WTC11 (cell line): Measurements from ENCODE around the gene MAGI2. TPM values are rescaled to one million over a fixed set of nuclear protein-coding genes. Genes with fewer than 3 reads are reported as not detected.
"Not testable (repeated sequence)": the region's sequence is repeated elsewhere in the genome, so short reads cannot be mapped to it uniquely, and the experiment has no call there.

Source experiments
- ATAC-seq: fragments of 200-7000 bp; cut with Tn5 transposase; 2 replicates; pipeline ENCODE4 v1.10.0; 2021; ENCODE audit warnings: mild to moderate bottlenecking, moderate library complexity
- CTCF ChIA-PET: fragments of 300-600 bp; sonication (Branson Sonifier 250); formaldehyde crosslinking; loops from one replicate; lab custom pipeline; 2021; ENCODE audit warnings: antibody characterized with exemption; lab: Charles Lee
- POLR2A ChIA-PET: fragments of 350-600 bp; sonication (Branson Sonifier 250); formaldehyde crosslinking; loops from one replicate; lab custom pipeline; 2021; ENCODE audit warnings: antibody characterized with exemption; lab: Charles Lee
- DNase-seq: peaks from one replicate; pipeline ENCODE4 v3.0.0; 2021; ENCODE audit warnings: low spot score
- H3K27ac Mint-ChIP-seq: 2 replicates; pipeline ENCODE4 v1.8.0; 2021; ENCODE audit warnings: mixed read lengths
- H3K27me3 Mint-ChIP-seq: 2 replicates; pipeline ENCODE4 v1.8.0; 2021; ENCODE audit warnings: low read depth, mild to moderate bottlenecking, moderate library complexity, mixed read lengths
- H3K36me3 Mint-ChIP-seq: 2 replicates; pipeline ENCODE4 v1.8.0; 2021; ENCODE audit warnings: mixed read lengths
- H3K4me1 Mint-ChIP-seq: 2 replicates; pipeline ENCODE4 v1.8.0; 2022; ENCODE audit warnings: mixed read lengths
- H3K4me3 Mint-ChIP-seq: 2 replicates; pipeline ENCODE4 v1.8.0; 2021; ENCODE audit warnings: mild to moderate bottlenecking, moderate library complexity, mixed read lengths
- H3K9me3 Mint-ChIP-seq: 2 replicates; pipeline ENCODE4 v1.8.0; 2021; ENCODE audit warnings: mixed read lengths
- ATF6 ChIP-seq: sonication (generic); formaldehyde crosslinking; IDR thresholded peaks from 2 replicates; pipeline ENCODE4 v1.8.1; 2023; ENCODE audit warnings: mild to moderate bottlenecking, missing genetic modification reagents
- CDX4 ChIP-seq: fragments of 250-450 bp; sonication (Bioruptor Pico); IDR thresholded peaks from 2 replicates; pipeline ENCODE4 v1.9.0; 2021; ENCODE audit warnings: moderate library complexity, mild to moderate bottlenecking, inconsistent platforms, borderline replicate concordance
- CREB1 ChIP-seq: sonication (generic); formaldehyde crosslinking; IDR thresholded peaks from 2 replicates; pipeline ENCODE4 v1.8.0; 2023; ENCODE audit warnings: mild to moderate bottlenecking, missing genetic modification reagents
- FOXJ3 ChIP-seq: sonication (generic); formaldehyde crosslinking; IDR thresholded peaks from 2 replicates; pipeline ENCODE4 v1.9.0; 2021; ENCODE audit warnings: missing genetic modification reagents, mild to moderate bottlenecking, borderline replicate concordance
- FOXK1 ChIP-seq: sonication (generic); formaldehyde crosslinking; IDR thresholded peaks from 2 replicates; pipeline ENCODE4 v1.8.0; 2022; ENCODE audit warnings: mild to moderate bottlenecking, moderate library complexity, missing genetic modification reagents
- GABPB1 ChIP-seq: sonication (generic); formaldehyde crosslinking; IDR thresholded peaks from 2 replicates; pipeline ENCODE4 v1.8.1; 2023; ENCODE audit warnings: mild to moderate bottlenecking, missing genetic modification reagents
- IRF2 ChIP-seq: sonication (generic); formaldehyde crosslinking; IDR thresholded peaks from 2 replicates; pipeline ENCODE4 v1.8.0; 2022; ENCODE audit warnings: low read depth, missing genetic modification reagents, borderline replicate concordance
- KAT7 ChIP-seq: sonication (generic); formaldehyde crosslinking; IDR thresholded peaks from 2 replicates; pipeline ENCODE4 v1.8.1; 2023; ENCODE audit warnings: missing genetic modification reagents, mild to moderate bottlenecking, borderline replicate concordance
- MAX ChIP-seq: sonication (generic); formaldehyde crosslinking; IDR thresholded peaks from 2 replicates; pipeline ENCODE4 v1.8.0; 2022; ENCODE audit warnings: mild to moderate bottlenecking, missing genetic modification reagents
- NFE2L1 ChIP-seq: sonication (generic); formaldehyde crosslinking; IDR thresholded peaks from 2 replicates; pipeline ENCODE4 v1.8.1; 2023; ENCODE audit warnings: missing genetic modification reagents
- OVOL2 ChIP-seq: fragments of 250-450 bp; sonication (Bioruptor Pico); IDR thresholded peaks from 2 replicates; pipeline ENCODE4 v1.9.0; 2021; ENCODE audit warnings: mild to moderate bottlenecking, borderline replicate concordance
- PRRX2 ChIP-seq: fragments of 250-450 bp; sonication (Bioruptor Pico); IDR thresholded peaks from 2 replicates; pipeline ENCODE4 v1.8.0; 2021; ENCODE audit warnings: mild to moderate bottlenecking
- SOX15 ChIP-seq: fragments of 250-450 bp; sonication (Bioruptor Pico); IDR thresholded peaks from 2 replicates; pipeline ENCODE4 v1.9.0; 2021; ENCODE audit warnings: mild to moderate bottlenecking
- USF2 ChIP-seq: sonication (generic); formaldehyde crosslinking; IDR thresholded peaks from 2 replicates; pipeline ENCODE4 v1.8.1; 2023; ENCODE audit warnings: mild to moderate bottlenecking, missing genetic modification reagents, moderate library complexity
- ZBTB21 ChIP-seq: sonication (generic); formaldehyde crosslinking; IDR thresholded peaks from 2 replicates; pipeline ENCODE4 v1.8.1; 2023; ENCODE audit warnings: mild to moderate bottlenecking, missing genetic modification reagents, borderline replicate concordance
- ZNF219 ChIP-seq: sonication (generic); formaldehyde crosslinking; IDR thresholded peaks from 2 replicates; pipeline ENCODE4 v1.8.0; 2023; ENCODE audit warnings: missing genetic modification reagents, mild to moderate bottlenecking, borderline replicate concordance
- ZNF263 ChIP-seq: sonication (generic); formaldehyde crosslinking; IDR thresholded peaks from 2 replicates; pipeline ENCODE4 v1.8.1; 2022; ENCODE audit warnings: low read depth, mild to moderate bottlenecking, moderate library complexity, missing genetic modification reagents
- ZNF396 ChIP-seq: fragments of 250-450 bp; sonication (Bioruptor Pico); IDR thresholded peaks from 2 replicates; pipeline ENCODE4 v1.8.0; 2021; ENCODE audit warnings: mild to moderate bottlenecking, moderate library complexity, borderline replicate concordance
- ZNF423 ChIP-seq: fragments of 250-450 bp; sonication (Bioruptor Pico); IDR thresholded peaks from 2 replicates; pipeline ENCODE4 v2.1.2; 2022; ENCODE audit warnings: mild to moderate bottlenecking, moderate library complexity
- total RNA-seq: library from RNA; stranded (reverse); gene quantifications from 3 replicates; pipeline ENCODE4 v1.2.3, GENCODE V29; 2021
- TF ChIP-seq, protein P1 (sequence below): sonication (generic); formaldehyde crosslinking; IDR thresholded peaks from 2 replicates; pipeline ENCODE4 v1.8.0; 2022; ENCODE audit warnings: missing genetic modification reagents
- TF ChIP-seq, protein P2 (sequence below): sonication (generic); formaldehyde crosslinking; IDR thresholded peaks from 2 replicates; pipeline ENCODE4 v1.8.0; 2023; ENCODE audit warnings: missing genetic modification reagents

The MAGI2 gene
- total RNA-seq, 1 experiment from 2014 or later, result 26.6 TPM

- no peaks in the 10 kb centered on the region for H3K9me3 Mint-ChIP-seq
- no peak overlapping the region for H3K27ac Mint-ChIP-seq
- no peaks in the 10 kb centered on the region for H3K4me1 Mint-ChIP-seq
- CTCF ChIA-PET, result no interaction called here
- no peak for ATAC-seq
- DNase-seq, result no peak
- TF ChIP-seq ATF6 (CRISPR knock-in tag) (no peak), GABPB1 (no peak), IRF2 (CRISPR knock-in tag) (no peak), FOXJ3 (CRISPR knock-in tag) (no peak), ZBTB21 (CRISPR knock-in tag) (no peak), ZNF423 (CRISPR knock-in tag) (no peak), ZNF263 (no peak), ZNF396 (CRISPR knock-in tag) (no peak), KAT7 (CRISPR knock-in tag) (no peak)
- TF ChIP-seq, protein P1, sequence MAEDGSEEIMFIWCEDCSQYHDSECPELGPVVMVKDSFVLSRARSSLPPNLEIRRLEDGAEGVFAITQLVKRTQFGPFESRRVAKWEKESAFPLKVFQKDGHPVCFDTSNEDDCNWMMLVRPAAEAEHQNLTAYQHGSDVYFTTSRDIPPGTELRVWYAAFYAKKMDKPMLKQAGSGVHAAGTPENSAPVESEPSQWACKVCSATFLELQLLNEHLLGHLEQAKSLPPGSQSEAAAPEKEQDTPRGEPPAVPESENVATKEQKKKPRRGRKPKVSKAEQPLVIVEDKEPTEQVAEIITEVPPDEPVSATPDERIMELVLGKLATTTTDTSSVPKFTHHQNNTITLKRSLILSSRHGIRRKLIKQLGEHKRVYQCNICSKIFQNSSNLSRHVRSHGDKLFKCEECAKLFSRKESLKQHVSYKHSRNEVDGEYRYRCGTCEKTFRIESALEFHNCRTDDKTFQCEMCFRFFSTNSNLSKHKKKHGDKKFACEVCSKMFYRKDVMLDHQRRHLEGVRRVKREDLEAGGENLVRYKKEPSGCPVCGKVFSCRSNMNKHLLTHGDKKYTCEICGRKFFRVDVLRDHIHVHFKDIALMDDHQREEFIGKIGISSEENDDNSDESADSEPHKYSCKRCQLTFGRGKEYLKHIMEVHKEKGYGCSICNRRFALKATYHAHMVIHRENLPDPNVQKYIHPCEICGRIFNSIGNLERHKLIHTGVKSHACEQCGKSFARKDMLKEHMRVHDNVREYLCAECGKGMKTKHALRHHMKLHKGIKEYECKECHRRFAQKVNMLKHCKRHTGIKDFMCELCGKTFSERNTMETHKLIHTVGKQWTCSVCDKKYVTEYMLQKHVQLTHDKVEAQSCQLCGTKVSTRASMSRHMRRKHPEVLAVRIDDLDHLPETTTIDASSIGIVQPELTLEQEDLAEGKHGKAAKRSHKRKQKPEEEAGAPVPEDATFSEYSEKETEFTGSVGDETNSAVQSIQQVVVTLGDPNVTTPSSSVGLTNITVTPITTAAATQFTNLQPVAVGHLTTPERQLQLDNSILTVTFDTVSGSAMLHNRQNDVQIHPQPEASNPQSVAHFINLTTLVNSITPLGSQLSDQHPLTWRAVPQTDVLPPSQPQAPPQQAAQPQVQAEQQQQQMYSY (CRISPR knock-in tag), result no peak
- POLR2A ChIA-PET, result interaction anchor here (0.5 kb wide), 1 partner anchor 83 kb away, joined by 5 read pairs; no protein-coding TSS in a partner anchor
- H3K27me3 Mint-ChIP-seq, result no peaks in the 10 kb centered on the region
- no peaks in the 10 kb centered on the region for H3K36me3 Mint-ChIP-seq
- no peak overlapping the region for H3K4me3 Mint-ChIP-seq
These were observed 373.4 kb downstream of the MAGI2 start for GRCh38 chr7:79079919-79080554.

DNA sequence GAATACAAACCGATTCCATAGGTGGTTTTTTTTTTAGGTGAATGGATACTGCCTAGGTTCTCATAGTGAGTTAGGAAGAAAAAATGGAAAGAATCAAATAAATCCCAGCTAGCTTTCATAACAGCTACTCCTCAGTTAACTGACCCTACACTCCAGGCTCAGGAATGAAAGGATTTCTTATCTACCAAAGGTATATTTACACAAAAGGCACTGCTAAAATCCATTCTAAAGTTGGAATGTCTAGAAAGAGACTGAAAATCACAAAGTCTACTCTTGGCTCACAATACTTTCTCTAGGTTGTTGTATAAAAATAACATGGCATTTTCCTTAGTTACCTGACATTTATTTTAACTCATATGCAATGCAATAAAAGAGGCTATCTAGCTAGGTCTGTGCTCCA is 375.2 kb downstream of the MAGI2 start:
- CTCF ChIA-PET, result interaction anchor here (1.0 kb wide), 1 partner anchor 15 kb away, joined by 4 read pairs; no protein-coding TSS in a partner anchor

GRCh38 chr7:79071187-79071586 is 382.3 kb downstream of the MAGI2 start:
- ATAC-seq, H3K36me3 Mint-ChIP-seq, CTCF ChIA-PET, H3K27ac Mint-ChIP-seq, H3K9me3 Mint-ChIP-seq, H3K27me3 Mint-ChIP-seq, DNase-seq, H3K4me1 Mint-ChIP-seq, H3K4me3 Mint-ChIP-seq, POLR2A ChIA-PET: not testable (repeated sequence)

More for the DNA sequence above, 375.2 kb downstream of the MAGI2 start:
- ATAC-seq, result no peak
- no peak for TF ChIP-seq KAT7 (CRISPR knock-in tag)
- TF ChIP-seq OVOL2 (CRISPR knock-in tag), result no peak
- TF ChIP-seq FOXK1, result no peak
- TF ChIP-seq MAX (CRISPR knock-in tag), result no peak
- no peak for TF ChIP-seq NFE2L1 (CRISPR knock-in tag)
- TF ChIP-seq CDX4, result no peak
- TF ChIP-seq, protein P2, sequence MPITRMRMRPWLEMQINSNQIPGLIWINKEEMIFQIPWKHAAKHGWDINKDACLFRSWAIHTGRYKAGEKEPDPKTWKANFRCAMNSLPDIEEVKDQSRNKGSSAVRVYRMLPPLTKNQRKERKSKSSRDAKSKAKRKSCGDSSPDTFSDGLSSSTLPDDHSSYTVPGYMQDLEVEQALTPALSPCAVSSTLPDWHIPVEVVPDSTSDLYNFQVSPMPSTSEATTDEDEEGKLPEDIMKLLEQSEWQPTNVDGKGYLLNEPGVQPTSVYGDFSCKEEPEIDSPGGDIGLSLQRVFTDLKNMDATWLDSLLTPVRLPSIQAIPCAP (CRISPR knock-in tag), result no peak
- TF ChIP-seq SOX15, result no peak
- no peak for TF ChIP-seq USF2 (CRISPR knock-in tag)
- TF ChIP-seq PRRX2 (CRISPR knock-in tag), result no peak
- no peak for TF ChIP-seq ZNF219 (CRISPR knock-in tag)
- TF ChIP-seq CREB1 (CRISPR knock-in tag), result no peak
- Mint-ChIP-seq H3K9me3 (no peaks in the 10 kb centered on the region), H3K27ac (no peak overlapping the region), H3K36me3 (no peaks in the 10 kb centered on the region), H3K4me1 (no peaks in the 10 kb centered on the region), H3K27me3 (no peaks in the 10 kb centered on the region), H3K4me3 (no peak overlapping the region)
- POLR2A ChIA-PET, result no interaction called here
- DNase-seq, result no peak
